HG03159 (cell line): ENCODE results near the gene FAM53B.

ENCODE experiments used
- ATAC-seq: cut with Tn5 transposase; IDR thresholded peaks from one replicate; pipeline ENCODE4 v1.9.1; 2021; ENCODE audit warnings: mild to moderate bottlenecking, moderate library complexity; ENCODE audit not compliant: unreplicated experiment

FAM53B gene

GRCh38 chr10:124665558-124665957 lies 78.6 kb downstream of the FAM53B start:
- no peak for ATAC-seq

- no peak for ATAC-seq
These were observed 79.1 kb downstream of the FAM53B start for GRCh38 chr10:124665091-124665490.

- no peak for ATAC-seq
These were observed 80.3 kb downstream of the FAM53B start for GRCh38 chr10:124663766-124664360.

- ATAC-seq, result no peak
These were observed 81.0 kb downstream of the FAM53B start for GRCh38 chr10:124663228-124663627.

- ATAC-seq, result no peak
These were observed 82.5 kb downstream of the FAM53B start for GRCh38 chr10:124661660-124662180.

- ATAC-seq, result no peak
These were observed 83.6 kb downstream of the FAM53B start for GRCh38 chr10:124660404-124661125.

- no peak for ATAC-seq
These were observed 84.8 kb downstream of the FAM53B start for GRCh38 chr10:124659380-124659779.

GRCh38 chr10:124658591-124659242 lies 85.5 kb downstream of the FAM53B start:
- ATAC-seq, result no peak

- no peak for ATAC-seq
These were observed 86.4 kb downstream of the FAM53B start for GRCh38 chr10:124657806-124658205.

- no peak for ATAC-seq
These were observed 87.6 kb downstream of the FAM53B start for GRCh38 chr10:124656541-124656940.

GRCh38 chr10:124656113-124656490 lies 88.1 kb downstream of the FAM53B start:
- ATAC-seq, result no peak

GRCh38 chr10:124655191-124656112 lies 88.7 kb downstream of the FAM53B start:
- no peak for ATAC-seq

- ATAC-seq, result no peak
These were observed 89.5 kb downstream of the FAM53B start for GRCh38 chr10:124654686-124655085.

GRCh38 chr10:124653811-124654651 lies 90.1 kb downstream of the FAM53B start:
- no peak for ATAC-seq

- no peak for ATAC-seq
These were observed 90.9 kb downstream of the FAM53B start for GRCh38 chr10:124653311-124653710.

- no peak for ATAC-seq
These were observed 91.5 kb downstream of the FAM53B start for GRCh38 chr10:124652701-124653100.

GRCh38 chr10:124652200-124652599 lies 92.0 kb downstream of the FAM53B start:
- ATAC-seq, result no peak

- no peak for ATAC-seq
These were observed 92.7 kb downstream of the FAM53B start for GRCh38 chr10:124651402-124651891.

- ATAC-seq, result no peak
These were observed 93.3 kb downstream of the FAM53B start for GRCh38 chr10:124650820-124651401.
